Kasumi-1 (cell line): ENCODE measurements around the gene SRP68.

ENCODE experiments used
- DNase-seq, 2 experiments: peaks; one replicate each; lab custom pipeline; 2025; lab: John Stamatoyannopoulos, UW

The SRP68 gene

DNA sequence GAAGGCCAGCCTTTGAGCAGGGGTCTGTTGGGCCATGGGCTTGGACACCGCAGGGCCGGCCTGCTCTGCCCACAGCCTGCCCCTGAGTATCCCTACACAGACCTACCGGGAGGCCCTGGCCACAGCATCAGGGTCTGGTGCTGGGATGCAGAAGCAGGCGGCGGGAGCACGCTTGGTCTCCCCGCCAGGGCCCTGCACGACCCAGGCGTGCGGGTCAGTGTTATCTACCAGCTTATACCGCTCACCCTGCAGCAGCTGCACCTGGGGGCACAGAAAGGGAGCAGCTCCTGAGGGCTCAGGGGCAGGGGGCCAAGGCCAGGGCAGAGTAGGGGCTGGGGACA lies 54.0 kb downstream of the SRP68 start:
- DNase-seq: no peak

DNA sequence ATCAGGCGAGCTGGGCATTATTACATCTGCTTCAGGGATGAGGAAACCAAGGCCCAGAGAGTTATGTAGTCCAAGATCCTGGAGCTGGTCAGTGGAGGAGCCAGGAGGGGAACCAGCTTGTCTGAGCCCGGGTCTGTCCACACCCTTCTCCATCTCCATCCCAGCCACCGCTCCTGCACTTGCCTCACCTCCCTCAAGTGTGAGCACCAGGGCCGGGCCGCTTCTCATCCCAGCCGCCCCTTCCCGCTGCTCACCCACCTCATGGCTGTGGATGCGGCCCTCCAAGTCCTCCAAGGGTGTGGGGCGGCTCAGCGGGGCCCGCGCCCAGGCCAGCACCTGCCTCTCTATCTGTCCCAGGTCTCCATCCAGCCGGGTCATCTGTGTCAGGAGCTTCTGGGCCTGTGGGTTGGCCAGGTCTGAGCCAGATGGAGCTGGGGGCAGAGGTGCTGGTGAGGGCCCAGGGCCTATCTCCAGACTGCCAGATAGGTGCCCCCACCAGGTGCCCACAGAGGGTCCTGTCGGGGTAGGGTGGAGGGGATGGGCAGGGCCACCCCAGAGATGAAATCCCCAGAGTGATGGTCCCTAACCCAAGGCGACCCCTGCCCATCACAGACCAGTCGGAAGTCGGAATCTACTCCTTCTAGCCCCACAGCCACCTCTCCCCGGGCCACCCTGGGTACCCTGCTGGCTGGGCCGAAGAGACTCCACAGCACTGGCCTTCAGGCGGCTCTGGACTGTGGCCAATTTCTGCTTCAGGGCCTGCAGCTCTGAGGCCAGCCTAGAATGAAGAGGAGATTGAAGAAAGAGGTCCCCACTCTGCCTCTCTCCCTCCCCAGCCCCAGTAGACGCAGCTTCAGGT lies 54.6 kb downstream of the SRP68 start:
- no peak for DNase-seq

DNA sequence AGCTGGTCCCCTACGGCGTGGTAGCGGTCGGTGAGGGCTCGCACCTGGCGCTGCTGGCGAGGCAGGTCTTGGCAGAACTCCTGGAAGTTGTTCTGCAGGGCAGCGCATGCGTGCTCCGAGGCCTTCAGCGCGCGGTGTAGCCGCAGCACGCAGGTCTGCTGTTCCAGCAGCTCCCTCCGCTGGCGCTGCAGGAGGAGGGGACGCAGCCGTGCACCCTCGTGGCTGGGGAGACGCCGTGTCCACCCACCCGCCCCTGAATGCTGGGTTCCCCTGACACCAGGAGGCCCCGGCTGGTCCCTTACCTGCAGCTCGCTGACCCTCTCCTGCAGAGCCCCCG lies 57.4 kb downstream of the SRP68 start:
- DNase-seq: no peak

DNA sequence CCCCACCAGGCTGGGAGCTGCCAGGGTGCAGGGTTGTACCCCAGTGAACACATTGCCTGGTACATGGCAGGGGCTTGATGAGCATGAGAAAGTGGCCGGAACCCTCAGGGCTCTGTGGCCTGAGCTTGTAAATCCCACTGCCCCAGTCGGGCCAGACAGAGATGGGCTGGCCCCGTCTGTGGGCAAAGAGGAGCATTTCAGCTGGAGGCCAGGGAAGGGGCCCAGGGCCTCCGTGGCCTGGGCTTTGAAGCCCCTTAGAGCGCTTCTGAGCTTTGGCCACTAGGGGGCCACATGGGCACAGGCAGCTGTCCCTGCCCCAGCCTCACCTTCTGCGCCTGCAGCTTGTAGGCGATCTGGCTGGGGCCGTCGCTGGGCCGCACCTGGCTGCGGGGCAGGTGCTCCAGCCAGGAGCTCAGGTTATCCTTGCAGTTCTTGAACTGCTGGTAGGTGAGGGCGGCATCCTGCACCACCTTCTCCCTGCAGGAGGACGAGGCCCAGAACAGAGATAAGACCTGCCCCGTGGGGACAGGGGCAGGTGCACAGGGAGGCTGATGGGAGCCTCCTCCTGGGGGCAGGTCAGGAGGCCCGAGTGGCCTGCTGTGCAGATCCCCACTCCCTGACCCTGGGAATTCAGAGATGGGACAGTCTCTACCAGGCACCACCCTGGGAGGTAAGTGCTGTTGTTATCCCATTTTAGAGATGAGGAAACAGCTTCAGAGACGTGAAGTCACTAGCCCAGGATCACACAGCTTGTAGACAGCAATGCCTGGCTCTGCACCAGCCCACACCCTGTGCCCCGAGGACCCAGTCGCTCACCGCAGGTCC lies 58.0 kb downstream of the SRP68 start:
- DNase-seq: peak; percentile 76 to 78

GRCh38 chr17:76013377-76013932 lies 58.9 kb downstream of the SRP68 start:
- DNase-seq: no peak

DNA sequence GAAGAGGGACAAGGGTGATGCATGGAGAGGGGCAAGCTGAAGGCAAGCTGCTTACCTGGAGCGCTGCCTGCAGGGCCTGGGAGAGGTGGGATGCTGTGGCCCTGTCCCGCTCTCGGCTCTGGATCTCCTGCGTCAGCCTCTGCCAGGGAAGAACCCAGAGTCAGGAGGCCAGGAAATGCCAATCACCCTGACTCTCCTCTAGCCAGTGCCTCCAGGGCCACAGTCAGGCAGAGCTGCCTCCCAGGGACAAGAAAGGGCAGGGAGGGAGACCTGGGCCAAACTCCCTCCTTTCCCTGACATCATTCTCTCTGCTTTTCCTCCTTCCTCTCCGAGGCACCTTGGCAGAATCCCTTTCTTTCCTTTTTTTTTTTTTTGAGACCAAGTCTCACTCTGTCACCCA lies 60.4 kb downstream of the SRP68 start:
- DNase-seq: no peak

DNA sequence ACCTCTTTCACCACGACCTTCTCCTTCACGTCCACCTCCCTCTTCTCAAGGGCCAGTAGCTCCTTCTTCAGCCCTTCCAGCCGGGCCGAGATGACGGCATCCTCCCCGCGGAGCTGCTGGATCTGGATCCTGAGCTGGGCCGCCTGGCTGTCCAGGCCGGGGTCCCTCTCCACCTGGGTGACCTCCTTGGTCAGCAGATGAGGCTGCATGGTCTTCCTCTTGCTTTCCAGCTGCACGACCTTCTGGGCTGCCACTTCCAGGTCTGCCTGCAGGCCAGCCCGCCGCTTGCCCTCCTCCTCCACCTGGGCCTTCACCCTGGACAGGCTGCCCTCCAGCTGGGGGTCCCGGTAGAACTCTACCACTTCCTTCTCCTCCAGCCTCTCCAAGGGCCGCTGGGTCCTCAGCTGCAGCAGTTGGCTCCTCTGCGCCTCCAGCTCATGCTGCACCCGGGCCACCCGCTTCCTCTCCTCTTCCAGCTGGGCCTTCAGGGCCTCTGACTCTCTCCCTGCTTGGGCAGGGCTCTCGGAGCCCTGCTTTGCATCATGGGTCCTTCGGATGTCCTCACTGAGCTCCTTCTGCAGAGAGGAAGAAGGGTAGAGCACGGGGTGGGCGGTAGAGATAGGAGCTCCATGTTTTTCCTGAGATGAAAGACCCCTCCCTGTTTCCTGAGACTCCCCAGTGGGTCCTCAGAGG lies 62.2 kb downstream of the SRP68 start:
- no peak for DNase-seq

GRCh38 chr17:76009447-76009846 lies 62.9 kb downstream of the SRP68 start:
- DNase-seq: no peak

DNA sequence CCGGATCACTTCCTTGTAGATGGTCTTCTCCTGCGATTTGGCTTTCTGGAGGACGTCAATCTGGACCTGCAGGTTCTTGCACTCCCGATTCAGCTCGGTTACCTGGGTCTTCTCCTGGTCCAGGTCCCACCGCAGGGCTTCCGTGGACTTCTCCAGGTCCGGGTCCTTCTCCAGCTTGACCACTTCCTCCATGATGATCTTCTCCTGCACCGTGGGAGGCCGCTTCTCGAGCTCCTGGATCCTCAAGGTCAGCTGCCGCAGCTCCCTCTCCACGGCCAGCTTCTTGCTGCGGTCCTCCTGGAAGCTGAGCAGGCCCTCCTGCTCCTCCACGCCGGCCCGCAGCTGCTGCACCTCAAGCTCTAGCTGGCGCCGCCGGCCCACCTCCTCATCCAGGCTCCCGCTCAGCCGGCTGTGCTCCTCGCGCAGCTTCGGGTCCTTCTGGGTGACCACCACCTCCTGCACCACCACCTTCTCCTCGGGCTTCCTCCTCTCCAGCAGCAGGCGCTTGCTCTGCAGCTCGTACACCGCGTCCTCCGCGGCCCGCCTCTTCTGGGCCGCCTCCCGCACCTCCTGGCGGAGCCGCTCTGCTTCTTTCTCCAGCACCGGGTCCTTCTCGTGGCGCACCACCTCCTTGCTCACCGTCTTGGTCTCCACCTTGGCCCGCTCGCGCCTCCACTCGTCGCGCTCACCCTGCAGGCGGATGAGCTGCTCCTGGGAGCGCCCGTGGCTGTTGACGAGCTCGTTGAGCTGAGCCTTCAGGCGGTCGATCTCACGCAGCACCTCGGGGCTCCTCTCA lies 63.5 kb downstream of the SRP68 start:
- DNase-seq: no peak

DNA sequence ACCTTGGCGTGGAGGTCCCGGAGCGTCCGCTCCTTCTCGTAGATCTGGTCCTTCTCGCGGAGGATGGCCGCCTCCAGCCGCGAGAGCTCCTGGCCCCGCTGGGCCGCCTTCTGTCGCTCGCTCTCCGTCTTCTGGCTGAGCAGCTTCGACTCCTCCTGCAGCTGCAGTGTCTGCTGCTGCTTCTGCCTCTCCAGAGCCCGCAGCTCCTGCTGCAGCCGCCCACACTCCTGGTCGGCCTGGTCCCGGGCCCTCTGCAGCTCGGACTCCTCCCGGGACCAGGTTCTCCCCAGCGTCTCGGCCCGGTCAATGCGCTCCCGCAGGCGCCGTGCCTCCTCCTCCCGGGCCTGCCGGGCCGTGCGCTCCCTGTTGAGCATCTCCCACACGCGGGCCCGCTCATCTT lies 64.1 kb downstream of the SRP68 start:
- no peak for DNase-seq

DNA sequence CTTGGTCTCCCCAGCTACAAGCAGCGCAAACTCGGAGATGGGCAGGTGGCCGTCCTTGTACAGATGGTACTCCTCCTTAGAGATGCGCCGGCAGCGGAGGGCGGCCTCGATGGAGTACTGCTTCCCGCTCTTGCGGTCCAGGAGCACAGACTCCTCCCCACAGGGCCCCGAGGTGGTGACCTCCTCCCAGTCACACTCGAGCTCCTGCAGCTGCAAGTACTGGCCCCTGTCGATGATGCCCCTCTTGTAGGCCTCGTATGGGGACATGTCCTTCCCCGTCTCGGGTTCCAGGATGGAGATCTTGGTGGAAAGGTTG lies 64.5 kb downstream of the SRP68 start:
- no peak for DNase-seq

DNA sequence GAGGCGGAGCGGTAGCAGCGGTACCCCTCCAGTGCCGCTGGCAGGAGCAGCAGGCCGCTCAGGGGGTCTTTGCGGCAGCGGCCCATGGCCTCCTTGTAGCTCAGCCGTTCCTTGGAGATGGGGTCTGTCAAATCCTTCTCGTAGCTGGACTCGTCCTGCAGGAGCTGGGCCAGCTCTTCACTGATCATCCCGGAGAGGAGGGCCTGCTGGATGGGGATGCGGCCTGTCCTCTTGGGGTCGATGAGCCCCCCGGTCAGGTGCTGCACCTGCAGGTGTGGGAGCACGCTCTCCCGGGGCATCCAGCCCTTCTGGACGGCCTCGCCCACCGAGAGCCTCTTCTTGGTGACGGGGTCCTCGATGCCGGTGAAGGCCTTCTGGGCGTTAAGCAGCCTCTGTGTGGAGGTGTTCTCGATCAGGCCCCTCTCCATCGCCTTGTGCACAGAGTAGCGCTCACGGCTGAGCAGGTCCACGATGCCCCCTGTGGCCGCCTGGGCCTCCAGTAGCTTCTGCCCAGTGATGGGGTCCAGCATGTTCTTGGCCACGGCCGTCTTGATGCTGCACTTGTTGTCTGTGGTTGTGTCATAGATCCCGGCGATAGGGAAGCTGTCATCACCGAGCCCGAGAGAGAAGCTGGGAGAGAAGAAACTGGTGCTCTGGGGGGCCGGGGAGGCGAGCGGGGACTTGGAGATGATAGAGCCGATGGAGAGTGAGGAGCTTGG lies 65.0 kb downstream of the SRP68 start:
- no peak for DNase-seq

DNA sequence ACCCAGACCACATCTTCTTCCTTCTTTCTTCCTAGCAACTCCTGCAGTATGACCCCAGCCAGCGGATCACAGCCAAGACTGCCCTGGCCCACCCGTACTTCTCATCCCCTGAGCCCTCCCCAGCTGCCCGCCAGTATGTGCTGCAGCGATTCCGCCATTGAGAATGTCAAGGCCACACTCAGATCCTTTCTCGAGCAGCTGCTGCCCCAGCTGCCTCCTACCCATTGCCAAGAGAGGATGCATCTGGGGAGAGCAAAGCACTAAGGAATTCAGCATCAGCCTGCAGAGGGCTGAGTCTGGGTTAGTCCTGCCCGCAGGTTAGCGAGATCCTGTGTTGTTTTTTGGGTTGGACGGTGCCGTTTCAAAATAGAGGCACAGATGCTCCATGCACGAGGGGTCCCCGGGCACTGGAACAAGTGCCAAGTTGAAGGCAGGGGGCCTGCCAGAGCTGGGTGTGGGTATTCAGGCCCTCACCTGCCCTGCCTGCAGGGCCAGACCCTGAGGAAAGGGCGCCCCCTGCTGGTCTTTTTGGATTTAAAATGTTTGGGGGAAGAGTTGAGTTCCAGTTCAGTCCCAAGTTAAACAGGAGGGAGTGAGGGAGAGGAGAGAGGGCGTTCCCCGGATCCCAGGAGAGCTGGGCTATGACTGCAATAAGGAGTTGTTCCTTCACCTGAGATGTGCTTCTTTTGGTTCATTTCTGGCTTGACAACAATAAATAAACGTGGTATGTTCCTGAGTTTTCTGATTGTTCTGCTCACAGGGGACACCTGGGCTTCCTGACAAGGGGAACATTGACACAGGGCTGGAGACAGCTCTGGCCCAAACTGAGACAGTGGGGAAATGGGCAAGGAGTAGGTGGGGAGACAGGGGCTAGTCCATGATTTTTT lies 66.8 kb downstream of the SRP68 start:
- DNase-seq: peak; percentile 76 to 89

- no peak for DNase-seq
Measured at GRCh38 chr17:76004750-76005262, 67.5 kb downstream of the SRP68 start.

DNA sequence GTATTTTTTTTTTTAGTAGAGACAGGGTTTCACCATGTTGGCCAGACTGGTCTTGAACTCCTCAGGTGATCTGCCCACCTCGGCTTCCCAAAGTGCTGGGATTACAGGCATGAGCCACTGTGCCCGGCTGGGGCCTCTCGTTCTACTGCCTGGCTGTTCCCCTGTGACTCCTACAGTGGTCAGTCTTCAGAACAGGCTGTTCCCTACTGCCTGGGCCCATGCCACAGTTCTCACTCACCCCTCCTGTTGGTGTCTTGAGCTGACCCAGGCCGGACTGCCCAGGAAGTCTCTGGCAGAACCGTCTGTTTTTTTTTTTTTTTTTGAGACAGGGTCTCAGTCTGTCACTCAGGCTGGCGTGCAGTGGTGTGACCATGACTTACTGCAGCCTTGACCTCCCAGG lies 68.4 kb downstream of the SRP68 start:
- DNase-seq: no peak

DNA sequence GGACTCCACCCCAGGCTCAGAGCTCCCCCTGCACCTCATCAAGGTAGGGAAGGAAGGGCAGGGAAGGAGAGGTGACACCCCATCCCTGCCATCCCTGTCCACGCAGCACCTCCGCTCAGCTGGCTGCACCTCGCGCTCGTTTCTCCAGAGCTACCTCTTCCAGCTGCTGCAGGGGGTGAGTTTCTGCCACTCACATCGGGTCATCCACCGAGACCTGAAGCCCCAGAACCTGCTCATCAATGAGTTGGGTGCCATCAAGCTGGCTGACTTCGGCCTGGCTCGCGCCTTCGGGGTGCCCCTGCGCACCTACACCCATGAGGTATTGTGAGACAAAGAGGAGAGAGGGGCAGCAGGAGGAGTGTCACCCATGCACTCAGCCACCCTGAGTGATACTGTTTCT lies 70.2 kb downstream of the SRP68 start:
- DNase-seq: no peak

DNA sequence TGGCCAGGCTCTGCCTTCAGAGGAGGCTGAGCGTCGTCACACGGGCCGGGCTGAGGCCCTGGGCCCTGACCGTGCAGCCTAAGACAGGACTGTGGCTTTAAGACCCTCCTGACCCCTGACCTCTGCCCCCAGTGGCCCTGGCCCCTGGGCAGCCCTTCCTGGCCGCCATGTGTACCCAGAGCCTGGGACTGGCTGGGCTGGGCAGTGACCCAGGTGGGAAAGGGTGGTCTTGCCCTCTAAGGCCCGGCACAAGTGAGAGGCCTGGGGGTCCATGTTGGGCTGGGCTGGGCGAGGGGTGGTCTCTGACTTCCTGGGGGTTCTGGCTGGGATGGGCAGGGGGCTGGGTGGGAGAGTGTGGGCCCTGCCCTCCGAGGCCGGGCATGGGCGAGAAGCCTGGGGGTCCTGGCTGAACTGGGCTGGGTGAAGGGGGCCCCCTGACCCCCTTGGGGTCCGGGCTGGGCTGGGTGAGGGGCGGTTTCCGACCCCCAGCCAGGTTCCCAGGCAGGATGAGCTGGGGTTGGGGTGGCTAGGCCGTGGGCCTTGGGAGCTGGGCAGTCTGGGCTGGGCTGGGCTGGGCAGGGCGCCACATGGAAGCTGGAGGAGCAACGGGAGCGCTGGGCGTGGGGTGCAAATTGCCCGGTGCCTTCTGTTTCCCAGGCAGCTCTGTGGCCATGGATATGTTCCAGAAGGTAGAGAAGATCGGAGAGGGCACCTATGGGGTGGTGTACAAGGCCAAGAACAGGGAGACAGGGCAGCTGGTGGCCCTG lies 71.4 kb downstream of the SRP68 start, which contains the start of gene CDK3:
Gene CDK3 (plus strand): TSS at position 101 of the 767 bp plus-strand sequence. CDS start 571 bp downstream, at position 672.
- DNase-seq: no peak

DNA sequence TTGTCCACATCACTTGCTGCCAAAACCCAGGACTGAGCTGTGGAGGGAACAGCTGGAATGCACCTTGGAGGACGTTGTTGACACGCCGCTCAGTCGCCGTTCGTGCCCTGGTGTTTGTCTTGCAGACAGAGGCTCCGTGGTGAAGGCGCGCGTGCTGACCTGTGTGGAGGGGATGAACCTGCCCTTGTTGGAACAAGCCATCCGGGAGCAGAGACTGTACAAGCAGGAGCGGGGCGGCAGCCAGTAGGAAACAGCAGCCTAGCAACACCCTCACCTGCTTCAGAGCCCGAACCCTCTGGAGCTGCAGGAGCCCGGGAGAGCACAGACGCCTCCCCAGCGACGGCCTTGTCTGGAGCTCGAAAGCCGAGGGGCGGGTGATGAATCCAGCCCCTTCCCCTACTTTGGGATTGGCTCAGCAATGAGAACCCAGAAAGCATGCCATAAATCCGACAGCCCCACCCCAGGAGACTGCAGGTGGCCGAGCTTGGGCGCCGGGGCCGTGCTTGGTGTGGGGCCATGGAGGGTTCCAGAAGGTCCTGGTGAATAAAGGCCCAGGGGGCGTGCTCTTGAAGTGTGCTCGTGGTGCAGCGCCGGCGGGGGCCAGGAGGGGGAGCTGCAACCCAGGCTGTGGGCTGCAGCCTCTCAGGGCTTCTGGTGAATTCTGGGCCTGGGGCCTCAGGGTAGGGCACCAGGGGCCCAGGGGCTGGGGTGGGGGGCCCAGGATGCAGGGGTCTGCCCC lies 72.1 kb downstream of the SRP68 start:
- peak; percentile 79 to 83 for DNase-seq
